Left cardiac atrium (tissue), 4 donors: ENCODE data around the gene VAMP8. TPM values are rescaled to one million over a fixed set of nuclear protein-coding genes. Genes with fewer than 3 reads are reported as not detected.
"Not testable (repeated sequence)": the region's sequence is repeated elsewhere in the genome, so short reads cannot be mapped to it uniquely, and the experiment has no call there.

Source experiments
- ATAC-seq, 2 donors: fragments of 200-7000 bp; cut with Tn5 transposase; one replicate each; pipeline ENCODE4 v1.9.1; 2020; ENCODE audit warnings: mild to moderate bottlenecking in 2 of 2, moderate library complexity in 2 of 2
- DNase-seq: peaks from one replicate; pipeline ENCODE4 v3.0.0-alpha.2; 2020
- intact Hi-C, 2 donors: fragments of 100-400 bp; cut with DNase I; formaldehyde crosslinking; loops; one replicate each; pipeline versions ENCODE4 v1.14.1 to v1.15.1; 2022 to 2023
- total RNA-seq, 2 donors: library from RNA; stranded (reverse); fragmentation: NEBNext Ultra II Directional; extraction: Animal tissue kit (Norgen Biotek cat#: 25700); gene quantifications; one replicate each; pipeline ENCODE4 v1.2.1, GENCODE V29; 2021
- donor health status: DM: no; HTN: yes; CAD: no.
- donor health status: DM: no; HTN: yes; CAD: no; lungs with severe emphysema.
- donor health status: DM: yes; HTN: yes; CAD: no.
- donor health status: Dilated cardiomyopathy.

The VAMP8 gene
- total RNA-seq, 2 donors from 2014 or later = 30.3 to 54.8 TPM

DNA sequence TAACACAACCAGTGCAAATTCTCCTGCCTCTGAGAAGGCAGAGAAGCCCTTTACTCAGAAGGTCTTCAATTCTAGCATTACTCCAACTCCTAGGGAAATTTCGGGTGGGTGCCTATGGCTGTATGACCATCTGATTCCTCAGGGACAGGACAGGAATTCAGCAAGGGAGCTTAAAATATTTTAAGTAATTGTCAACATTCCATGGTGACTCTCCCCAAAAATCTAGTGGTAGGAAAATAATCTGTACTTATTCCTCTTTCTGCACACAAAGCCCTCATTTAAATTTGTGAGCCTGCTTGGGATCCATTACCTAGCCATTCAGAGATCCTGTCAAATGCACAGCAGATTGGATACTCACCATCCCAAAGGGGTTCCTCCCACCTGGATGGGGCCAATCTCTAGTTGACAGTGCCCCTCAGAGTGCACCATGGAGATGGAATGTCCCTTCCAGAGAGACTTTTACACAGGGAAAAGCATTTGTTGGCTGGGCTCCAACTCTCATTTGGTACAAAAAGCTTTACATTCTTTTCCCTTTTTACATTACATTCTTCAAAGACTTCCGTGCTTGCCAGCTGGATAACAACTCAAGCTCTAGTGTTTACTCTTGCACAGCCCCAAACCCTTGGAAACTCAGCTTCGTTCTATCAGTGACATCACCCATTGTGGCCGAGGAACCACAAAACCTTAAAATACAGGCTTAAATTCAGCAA lies 28.2 kb downstream of the VAMP8 start:
- intact Hi-C loops = no loop called here
- DNase-seq = no peak
- no peak for ATAC-seq

DNA sequence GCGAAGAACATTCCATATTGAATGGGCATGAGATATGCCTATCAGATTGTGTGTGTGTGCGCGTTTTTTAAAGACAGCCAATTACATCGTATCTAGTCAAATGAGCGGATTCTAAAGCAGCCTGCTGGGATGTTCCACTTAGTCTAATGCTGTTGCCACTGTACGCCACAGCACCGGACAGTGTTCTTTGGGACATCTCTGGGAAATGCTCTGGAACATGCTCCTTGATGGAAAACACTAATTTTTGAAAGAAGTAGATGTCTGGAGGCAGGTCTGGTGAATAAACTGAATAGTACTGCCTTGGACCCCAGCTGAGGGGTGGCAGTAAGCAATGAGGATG lies 28.7 kb downstream of the VAMP8 start:
- ATAC-seq (no peak), DNase-seq (no peak)
- intact Hi-C loops = no loop called here

DNA sequence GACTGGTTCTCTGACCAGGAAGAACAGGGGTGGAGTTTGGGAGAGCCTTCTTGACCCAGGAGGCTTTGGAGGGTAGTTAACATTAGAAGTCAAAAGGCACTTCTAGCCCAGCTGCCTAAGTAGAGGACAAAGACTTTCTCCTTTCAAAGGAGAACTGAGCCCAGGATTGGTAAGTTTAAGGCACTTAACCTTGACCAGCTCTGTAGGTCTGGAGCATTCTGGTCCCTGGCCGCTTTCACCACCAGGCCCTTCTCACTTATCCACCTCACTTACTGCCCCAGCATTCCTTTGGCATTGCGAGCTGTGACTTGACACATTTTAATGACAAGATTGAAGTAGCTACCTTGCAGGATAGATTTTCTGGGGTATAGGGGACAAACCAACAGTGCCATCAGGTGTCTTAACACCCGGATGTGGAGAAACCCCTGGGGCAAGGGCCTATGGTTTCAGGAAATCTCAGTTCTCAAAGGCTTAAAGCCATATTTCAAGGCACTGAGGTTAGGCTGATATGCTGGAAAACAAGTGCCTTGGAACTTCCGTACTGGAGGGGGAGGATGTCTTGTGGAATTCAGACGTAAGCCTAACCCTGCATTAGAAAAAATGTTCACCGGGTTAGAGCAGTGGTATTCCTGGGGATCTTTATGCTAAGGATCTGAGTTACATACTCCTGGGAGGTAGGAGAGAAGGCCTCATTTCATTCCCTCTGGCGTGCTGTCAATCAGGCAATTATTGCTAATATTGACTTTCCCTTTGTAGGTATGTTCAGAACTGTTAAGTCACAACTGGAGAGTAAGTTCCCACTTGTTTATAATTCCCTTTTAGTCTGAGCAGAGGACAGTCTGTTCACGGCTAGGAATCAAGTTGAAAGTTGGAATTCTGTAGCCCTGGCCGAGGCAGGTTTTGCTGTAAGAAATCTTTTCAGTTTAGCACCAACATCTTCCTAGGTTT lies 30.2 kb downstream of the VAMP8 start:
- DNase-seq (no peak), ATAC-seq (no peak)
- intact Hi-C loops = no loop called here

DNA sequence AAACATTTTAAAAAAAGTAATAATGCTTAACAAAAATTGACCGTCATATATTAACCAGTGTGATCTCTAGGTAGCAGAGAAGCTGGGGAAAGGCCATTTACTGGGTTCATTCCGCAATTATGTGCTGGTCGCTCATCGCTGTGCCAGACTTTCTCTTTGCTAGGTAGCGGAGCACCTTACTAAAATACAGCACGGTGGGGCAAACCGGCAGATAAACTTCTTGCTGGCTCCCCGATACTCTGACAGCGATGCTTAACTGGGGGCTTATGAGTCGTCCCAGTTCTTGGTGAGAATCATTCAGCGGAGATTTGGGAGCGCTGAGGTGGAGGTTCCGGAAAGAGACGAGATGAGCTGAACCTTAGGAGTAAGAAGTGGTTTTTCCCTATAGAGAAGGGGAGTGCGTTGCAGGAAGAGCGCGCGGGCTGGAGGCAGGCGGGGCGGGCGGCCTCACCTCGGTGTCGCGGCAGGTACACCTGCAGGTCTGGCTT lies 33.9 kb downstream of the VAMP8 start:
- intact Hi-C loops = no loop called here
- DNase-seq = no peak
- peak in 1 of 2 donors; percentile 4 for ATAC-seq

DNA sequence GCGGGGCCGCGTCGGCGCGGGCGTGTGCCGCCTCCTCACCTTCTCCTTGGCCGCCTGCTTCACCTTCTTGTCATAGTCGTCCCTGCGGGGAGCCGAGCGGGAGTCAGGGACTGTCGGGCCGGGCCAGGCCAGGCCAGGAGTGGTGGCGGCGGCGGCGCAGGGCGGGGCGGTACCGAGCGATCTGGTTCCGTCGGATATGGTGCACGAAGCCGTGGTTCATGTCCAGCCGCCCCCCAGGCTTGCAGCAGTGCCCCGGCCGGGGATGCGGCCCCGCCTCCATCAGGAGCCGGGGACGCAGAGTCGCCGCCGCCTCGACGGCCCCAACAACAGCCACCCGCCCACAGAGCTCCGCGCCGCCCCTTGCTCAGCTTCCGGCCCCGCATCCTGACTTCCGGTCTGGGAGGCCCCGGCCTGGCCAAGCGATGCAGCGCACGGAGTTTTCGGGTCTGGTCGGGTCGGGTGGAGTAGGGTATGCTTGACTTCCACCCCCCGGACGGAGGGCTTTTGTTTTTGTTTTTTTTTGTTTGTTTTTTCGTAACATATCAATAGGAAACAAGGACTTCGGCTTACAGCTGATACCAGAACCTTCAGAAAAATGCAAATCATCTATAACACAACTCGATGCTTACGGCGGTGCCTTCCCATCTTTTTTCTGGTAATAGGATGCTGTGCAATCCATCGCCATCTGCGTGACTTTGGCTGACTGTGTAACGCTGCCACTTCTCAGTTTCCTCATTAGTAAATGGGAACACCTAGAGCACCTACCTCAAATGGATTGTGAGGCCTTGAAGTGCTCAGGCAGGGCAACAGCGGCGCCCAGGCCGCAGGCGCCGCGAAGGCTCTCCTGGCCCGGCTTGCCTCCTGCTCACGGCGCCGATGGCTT lies 34.6 kb downstream of the VAMP8 start, which contains the start of gene C2orf68:
Gene C2orf68 (minus strand): TSS at position 362 of the 883 bp plus-strand sequence. CDS start 82 bp downstream, at position 280.
- DNase-seq (peak; percentile 94), ATAC-seq (peak; percentile 86 to 88)
- intact Hi-C loops = no loop called here

DNA sequence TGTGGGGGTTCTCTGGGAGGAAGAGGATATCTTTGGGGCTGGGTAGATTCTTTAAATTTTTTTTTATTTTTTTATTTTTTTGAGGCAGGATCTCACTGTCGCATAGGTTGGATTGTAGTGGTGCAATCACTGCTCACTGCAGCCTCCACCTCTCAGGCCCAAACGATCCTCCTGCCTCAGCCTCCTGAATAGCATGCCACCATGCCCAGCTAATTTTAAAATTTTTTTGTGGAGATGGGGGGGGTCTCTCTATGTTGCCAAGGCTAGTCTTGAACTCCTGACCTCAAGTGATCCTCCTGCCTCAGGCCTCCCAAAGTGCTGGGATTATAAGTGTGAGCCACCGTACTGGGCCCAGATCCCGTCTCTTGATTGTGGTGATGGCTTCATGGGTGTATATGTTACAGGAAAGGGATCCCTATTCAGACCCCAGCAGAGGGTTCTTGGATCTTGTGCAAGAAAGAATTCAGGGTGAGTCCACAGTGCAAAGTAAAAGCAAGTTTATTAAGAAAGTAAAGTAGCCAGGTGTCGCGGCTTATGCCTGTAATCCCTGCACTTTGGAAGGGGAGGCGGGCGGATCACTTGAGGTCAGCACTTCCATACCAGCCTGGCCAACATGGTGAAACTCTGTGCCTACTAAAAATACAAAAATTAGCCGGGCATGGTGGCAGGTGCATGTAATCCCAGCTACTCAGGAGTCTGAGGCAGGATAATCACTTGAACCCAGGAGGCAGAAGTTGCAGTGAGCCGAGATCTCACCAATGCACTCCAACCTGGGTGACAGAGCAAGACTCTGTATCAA lies 36.5 kb downstream of the VAMP8 start:
- intact Hi-C loops = no loop called here
- no peak for ATAC-seq
- DNase-seq = no peak

DNA sequence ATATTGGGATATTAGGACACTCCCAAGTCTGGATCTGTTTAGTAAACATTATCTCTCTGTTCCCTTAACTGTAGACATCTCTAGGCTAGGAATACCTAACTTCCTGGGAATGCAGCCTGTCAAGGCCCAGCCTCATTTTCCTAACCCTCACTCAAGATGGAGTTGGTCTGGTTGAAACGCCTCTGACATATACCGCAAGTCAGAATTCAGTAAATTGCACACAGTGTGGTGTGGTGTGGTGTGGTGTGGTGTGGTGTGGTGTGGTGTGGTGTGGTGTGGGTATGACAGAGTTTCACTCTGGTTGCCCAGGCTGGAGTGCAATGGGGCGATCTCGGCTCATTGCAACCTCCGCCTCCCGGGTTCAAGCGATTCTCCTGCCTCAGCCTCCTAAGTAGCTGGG lies 37.4 kb downstream of the VAMP8 start:
- intact Hi-C loops, ATAC-seq, DNase-seq: not testable (repeated sequence)

DNA sequence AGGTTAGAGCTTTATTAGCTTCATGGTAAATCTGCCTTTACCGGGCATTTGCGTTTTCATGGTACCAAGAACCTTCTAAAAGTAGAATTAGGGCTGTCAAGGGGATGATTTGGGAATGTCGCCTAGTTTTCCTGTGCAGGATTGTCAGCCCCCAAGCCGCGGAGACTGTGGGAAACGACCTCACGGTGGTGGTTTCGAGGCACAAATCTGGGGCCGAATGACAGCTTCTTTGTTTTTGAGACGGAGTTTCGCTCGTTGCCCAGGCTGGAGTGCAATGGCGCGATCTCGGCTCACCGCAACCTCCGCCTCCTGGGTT lies 38.0 kb downstream of the VAMP8 start:
- intact Hi-C loops = no loop called here
- no peak for ATAC-seq
- no peak for DNase-seq

DNA sequence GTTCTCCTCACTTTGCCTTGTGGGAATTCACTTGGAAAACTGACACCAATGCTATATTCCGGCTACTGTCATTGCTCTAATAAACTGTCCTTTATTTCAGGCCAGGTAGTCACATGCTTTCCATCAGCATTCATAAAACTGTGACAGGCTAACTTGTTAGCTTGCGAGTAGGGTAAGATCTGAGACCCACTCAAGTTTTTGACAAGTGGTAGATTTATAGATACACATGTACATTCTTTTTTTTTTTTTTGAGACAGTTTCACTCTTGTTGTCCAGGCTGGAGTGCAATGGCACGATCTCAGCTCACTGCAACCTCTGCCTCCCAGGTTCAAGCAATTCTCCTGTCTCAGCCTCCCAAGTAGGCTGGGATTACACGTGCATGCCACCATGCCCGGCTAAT lies 40.3 kb downstream of the VAMP8 start:
- ATAC-seq, intact Hi-C loops: not testable (repeated sequence)

DNA sequence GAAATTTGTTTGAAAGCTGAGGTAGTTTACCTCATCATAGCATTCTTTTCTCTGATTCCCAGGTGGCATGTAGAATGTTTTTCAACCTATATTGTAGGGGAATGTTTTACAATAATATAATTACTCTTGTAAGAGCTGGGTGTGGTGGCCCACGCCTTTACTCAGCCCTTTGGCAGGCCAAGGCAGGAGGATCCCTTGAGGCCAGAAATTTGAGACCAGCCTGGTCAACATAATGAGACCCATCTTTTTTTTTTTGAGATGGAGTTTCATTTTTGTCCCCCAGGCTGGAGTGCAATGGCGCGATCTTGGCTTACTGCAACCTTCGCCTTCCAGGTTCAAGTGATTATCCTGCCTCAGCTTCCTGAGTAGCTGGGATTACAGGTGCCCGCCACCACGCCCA lies 42.2 kb downstream of the VAMP8 start:
- intact Hi-C loops = no loop called here
- DNase-seq (no peak), ATAC-seq (no peak)

More for the DNA sequence above, 40.3 kb downstream of the VAMP8 start:
- not testable (repeated sequence) for DNase-seq

DNA sequence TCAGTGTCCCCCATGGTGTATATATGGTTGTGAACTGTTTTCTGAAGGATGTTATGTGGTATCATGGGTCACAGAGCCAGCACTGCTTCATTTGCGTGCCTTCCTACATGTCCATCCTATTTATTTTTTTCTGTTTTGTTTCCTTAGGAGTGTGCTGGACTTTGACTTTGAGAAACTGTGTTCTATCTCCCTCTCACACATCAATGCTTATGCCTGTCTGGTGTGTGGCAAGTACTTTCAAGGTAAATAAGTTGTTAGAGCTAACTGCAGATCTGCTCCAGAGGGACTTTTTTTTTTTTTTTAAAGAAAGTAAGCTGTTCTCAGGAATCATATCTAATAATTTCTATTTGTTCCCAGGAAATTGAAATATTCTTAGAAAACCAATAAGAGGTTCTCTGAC lies 44.0 kb downstream of the VAMP8 start:
- DNase-seq (no peak), ATAC-seq (no peak)
- intact Hi-C loops = no loop called here

DNA sequence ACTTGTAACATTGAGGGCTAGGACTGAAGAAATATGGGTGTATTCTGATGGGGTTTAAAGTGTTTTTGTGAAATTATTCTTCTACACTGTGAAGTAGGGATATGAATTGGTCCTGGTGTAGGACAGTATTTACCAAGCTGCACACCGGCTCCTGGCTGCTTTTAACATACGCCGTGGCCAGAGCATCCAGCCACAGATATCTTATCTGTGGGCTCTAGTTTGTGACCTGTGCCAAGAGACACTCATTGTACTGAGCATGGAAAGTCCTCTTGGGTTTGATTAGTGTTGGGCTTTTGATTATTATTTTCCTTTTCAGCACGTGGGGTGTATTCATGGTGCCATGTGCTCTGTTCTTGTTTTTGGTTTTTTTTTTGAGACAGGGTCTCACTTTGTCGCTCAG lies 46.6 kb downstream of the VAMP8 start:
- peak; percentile 72 to 73 for ATAC-seq
- intact Hi-C loops = no loop called here
- DNase-seq = no peak

DNA sequence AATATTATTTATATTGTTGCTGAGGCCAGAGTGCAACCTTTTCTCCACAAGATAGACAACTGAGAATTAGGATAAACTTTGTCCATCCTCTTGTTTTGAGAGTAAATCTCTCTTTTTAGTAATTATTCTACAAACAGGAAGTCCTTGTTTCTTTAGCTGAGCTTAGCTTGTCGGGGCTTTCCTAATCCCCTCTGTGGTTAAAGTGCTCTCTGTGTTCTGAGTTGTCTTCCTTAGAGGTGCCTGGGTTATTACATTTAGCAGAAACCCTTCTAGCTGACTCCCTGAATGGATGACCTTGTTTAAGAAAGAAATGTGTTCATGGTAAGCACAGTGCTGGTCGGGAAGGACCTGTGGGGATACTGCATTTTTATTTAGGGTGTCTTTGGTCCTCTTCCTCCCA lies 51.3 kb downstream of the VAMP8 start:
- DNase-seq (no peak), ATAC-seq (no peak)
- intact Hi-C loops = no loop called here

DNA sequence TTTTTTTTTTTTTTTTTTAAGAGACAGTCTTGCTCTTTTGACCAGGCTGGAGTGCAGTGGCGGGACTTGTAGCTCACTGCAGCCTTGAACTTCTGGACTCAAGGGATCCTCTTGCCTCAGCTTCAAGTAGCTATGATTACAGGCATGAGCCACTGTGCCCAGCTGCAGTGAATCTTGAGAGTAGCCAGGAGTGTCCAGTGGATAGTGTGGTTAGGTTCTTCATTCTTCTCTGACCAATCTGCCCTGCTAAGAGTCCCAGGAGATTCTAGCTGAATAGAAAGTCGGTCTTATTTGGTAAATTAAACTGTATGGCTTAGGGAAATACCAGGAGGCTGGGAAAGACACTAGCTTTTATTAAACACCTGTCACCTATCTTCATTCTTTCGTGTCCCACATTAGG lies 53.9 kb downstream of the VAMP8 start:
- no peak for DNase-seq
- intact Hi-C loops = no loop called here
- no peak for ATAC-seq

Other genes starting within 250 kb of the VAMP8 start
- 10 to 100 TPM; 71.1 to 73.9 TPM for gene TGOLN2, start 249.6 kb upstream of the VAMP8 start, total RNA-seq
- 10 to 100 TPM; 79.9 to 84.0 TPM for gene RETSAT, start 223.1 kb upstream of the VAMP8 start, total RNA-seq
- 10 to 100 TPM; 15.4 to 22.1 TPM for gene ELMOD3, start 222.8 kb upstream of the VAMP8 start, total RNA-seq
- gene CAPG, start 167.2 kb upstream of the VAMP8 start, total RNA-seq = 10 to 100 TPM; 13.6 to 20.3 TPM
- gene SH2D6, start 158.9 kb upstream of the VAMP8 start, total RNA-seq = under 1 TPM; 0.29 to 0.37 TPM
- 100 to 1,000 TPM; 107 to 389 TPM for gene MAT2A, start 38.4 kb upstream of the VAMP8 start, total RNA-seq
- 10 to 100 TPM; 34.0 to 37.3 TPM for gene GGCX, start 16.1 kb upstream of the VAMP8 start, total RNA-seq
- gene VAMP5, start 6.8 kb downstream of the VAMP8 start, total RNA-seq = 10 to 100 TPM; 84.7 to 91.4 TPM
- gene RNF181, start 18.2 kb downstream of the VAMP8 start, total RNA-seq = 10 to 100 TPM; 86.5 to 97.1 TPM
- gene TMEM150A, start 25.1 kb downstream of the VAMP8 start, total RNA-seq = 10 to 100 TPM; 12.7 to 14.9 TPM
- gene C2orf68, start 34.5 kb downstream of the VAMP8 start, total RNA-seq = 10 to 100 TPM; 21.3 to 22.4 TPM
- 10 to 100 TPM; 26.6 to 32.3 TPM for gene USP39, start 38.6 kb downstream of the VAMP8 start, total RNA-seq
- gene SFTPB, start 90.6 kb downstream of the VAMP8 start, total RNA-seq = under 1 TPM; 0.12 to 0.44 TPM
- 1 to 10 TPM in 1 of 2 donors, under 1 TPM in 1; 0.52 to 2.8 TPM for gene GNLY, start 116.8 kb downstream of the VAMP8 start, total RNA-seq
- gene ATOH8, start 176.4 kb downstream of the VAMP8 start, total RNA-seq = 10 to 100 TPM; 23.4 to 29.1 TPM